GM19452 (cell line): ENCODE data around the gene SCGB1A1.
"Not testable (repeated sequence)": the region's sequence is repeated elsewhere in the genome, so short reads cannot be mapped to it uniquely, and the experiment has no call there.

ENCODE experiments used
- ATAC-seq: cut with Tn5 transposase; IDR thresholded peaks from one replicate; pipeline ENCODE4 v1.9.1; 2021; ENCODE audit not compliant: unreplicated experiment

SCGB1A1 gene

DNA sequence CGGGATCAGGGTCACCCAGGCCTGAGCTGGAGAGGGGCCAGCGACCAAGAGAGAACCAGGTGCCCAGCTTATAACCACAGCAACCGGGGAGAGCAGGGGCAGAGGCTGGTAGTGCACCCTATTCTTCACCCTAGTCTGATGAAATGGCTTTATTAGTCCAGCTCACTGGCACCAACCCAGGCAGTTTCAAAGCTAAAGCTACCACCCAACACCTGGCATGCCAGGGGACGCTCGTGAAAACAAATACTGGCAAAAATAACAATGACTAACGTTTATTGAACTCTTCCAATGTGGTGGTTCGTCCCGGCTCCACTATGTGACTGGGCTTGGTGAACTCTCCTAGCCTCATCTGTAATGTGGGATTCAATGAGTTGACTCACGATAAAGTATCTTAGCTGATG lies 30.6 kb downstream of the SCGB1A1 start:
- ATAC-seq = no peak

DNA sequence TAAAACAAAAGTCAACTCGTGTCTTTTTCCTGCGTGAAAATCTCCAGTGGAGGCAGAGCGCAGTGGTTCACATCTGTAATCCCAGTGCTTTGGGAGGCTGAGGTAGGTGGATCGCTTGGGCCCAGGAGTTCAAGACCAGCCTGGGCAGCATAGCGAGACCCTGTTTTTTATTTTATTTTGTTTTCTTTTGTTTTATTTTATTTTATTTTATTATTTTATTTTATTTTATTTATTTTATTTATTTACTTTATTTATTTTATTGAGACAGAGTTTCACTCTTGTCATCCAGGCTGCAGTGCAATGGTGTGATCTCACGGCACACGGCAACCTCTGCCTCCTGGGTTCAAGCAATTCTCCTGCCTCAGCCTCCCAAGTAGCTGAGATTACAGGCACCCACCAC lies 31.1 kb downstream of the SCGB1A1 start:
- not testable (repeated sequence) for ATAC-seq

DNA sequence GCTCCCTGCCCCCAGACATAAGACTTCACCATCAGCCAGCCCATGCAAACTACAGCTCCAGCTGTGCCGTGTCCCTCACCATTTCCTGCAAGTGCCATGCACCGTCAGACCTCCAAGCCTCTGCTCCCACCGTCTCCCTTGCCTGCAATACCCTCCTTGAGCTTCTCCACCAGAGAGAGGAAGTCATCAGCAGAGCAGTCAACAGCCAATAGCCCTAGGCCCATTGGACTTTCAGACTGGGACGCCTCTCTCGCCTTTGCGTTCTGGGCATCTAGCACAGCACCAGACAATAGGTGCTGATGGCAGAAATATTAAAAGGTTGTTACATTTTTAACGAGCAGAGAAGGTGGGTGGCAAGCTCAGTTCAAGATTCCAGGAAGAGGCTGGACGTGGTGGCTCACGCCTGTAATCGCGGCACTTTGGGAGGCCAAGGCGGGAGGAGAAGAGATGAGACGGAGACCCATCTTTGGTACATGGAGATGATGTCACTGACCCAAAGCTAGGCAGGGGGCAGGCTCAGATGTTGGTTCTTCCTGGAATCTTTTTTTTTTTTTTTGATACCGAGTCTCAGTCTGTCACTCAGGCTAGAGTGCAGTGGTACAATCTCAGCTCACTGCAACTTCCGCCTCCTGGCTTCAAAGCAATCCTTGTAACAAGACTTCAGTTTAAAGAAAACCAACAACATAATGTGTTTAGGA lies 31.9 kb downstream of the SCGB1A1 start:
- no peak for ATAC-seq

DNA sequence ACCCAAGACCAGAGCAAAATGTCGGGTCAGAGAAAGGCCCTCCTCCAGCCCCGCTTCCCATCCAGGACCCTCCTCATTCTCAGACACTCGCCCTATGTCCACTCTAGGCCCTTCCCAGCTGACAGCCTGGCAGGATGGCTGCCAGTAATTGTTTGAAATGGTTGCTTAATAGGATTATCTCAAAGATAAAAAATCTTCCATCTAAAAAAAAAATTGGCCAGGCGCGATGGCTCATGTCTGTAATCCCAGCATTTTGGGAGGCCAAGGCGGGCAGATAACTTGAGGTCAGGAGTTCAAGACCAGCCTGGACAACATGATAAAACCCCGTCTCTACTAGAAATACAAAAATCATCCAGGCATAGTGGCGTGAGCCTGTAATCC lies 32.4 kb downstream of the SCGB1A1 start:
- no peak for ATAC-seq

DNA sequence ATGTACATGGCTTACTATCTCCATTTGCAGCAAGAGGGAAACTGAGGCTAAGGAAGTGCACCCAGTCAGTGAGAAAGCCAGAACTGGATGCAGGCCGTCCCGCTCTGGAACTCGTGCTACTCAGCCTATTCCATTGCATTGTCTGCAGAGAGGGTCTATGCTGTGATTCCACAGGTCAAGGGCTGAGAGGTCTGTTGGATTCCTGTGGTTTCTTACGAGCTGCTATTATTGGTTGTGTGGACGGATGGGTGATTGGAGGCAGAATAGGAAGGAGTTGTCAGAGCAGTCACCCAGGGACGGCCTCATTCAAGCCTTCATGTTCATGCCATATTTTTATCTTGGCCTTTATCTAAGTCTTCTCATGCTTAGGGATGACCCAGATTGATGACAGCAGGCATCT lies 33.4 kb downstream of the SCGB1A1 start:
- ATAC-seq = no peak

DNA sequence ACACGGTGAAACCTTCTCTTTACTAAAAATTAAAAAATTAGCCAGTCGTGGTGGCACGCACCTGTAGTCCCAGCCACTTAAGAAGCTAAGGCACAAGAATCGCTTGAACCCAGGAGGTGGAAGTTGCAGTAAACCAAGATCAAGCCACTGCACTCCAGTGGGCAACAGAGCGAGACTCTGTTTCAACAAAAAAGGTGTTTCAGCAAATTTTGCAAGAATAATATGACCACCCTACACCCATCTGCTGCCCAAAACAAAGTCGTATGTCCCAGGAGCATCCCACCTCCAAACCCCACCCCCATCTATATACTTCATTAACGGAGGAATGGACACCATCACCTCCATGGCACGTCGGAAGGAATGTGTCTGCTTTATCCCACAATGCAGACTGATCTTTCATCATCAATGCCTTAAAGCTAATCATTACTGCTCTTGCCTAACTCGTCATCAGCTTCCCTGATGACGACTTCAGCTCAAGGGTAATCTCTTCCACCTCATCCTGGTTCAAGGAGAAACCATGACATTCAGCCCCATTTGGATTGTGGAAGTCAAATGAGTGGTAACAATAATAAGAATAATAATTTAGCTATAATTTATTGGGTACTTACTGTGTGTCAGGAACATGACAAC lies 34.1 kb downstream of the SCGB1A1 start:
- no peak for ATAC-seq

DNA sequence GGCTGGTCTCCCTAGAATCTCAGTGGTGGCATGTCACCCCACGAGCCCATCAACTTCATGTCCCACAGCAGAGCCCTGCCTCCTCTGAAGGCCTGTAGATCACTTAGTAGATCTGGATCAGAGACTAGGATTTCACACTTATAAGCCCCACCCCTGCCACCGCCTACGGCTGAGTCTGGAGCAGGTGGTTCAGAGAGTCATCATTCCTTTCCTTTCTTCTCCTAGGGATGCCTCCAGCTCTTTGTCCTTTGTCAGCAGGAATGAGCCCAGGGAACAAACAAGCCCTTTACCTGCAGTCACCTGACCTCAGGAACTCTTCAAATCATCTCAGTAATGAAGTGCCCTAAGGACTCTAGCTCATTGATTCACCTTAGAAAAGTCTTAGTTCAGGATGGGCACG lies 37.8 kb downstream of the SCGB1A1 start:
- no peak for ATAC-seq

DNA sequence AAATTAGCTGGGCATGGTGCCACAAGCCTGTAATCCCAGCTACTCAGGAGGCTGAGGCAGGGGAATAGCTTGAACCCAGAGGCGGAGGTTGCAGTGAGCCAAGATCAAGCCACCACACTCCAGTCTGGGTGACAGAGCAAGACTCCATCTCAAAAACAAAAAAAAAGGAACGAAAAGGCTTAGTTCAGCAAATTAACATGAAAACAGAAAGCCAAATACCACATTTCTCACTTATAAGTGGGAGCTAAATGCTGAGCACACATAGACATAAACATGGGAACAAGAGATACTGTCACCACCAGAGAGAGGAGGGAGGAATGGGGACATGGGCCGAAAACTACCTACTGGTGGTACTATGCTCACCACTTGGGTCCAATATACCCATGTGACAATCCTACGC lies 38.6 kb downstream of the SCGB1A1 start:
- ATAC-seq = no peak

DNA sequence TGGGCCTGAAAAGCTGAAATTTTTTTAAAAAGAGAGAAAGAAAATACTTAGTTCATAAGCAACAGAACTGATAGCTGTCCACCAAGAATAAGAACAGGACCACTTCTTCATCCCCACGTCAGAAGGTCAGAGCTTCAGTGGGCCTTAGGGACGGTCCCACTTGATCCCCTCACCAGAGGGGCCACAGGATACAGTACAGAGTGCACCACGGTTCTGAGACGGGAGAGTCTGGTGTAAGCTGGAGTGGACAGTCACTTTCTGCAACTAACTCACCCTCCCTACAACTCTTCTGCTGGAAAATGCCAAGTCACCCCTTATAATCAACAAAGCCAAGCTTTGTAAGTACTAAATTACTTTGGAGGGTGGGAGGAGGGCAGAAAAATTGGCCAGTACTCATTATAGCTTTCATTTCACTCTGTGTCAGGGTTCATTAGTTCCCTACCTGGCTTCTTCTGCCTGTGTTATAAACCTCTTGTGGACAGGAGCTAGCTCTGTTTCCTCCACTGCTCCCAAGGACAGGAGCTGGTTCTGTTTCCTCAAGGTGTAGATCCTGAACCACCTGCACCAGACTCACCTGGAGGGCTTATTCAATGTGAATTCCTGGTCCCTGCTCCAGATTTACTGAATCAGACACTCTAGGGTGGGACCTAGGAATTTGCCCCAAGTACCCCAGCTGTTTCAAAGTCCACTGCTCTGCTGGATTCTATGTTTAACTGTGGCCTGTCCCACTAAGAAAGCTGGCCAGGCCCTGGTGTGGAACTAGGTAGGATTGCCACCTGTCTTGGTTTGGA lies 39.6 kb downstream of the SCGB1A1 start:
- ATAC-seq = no peak

DNA sequence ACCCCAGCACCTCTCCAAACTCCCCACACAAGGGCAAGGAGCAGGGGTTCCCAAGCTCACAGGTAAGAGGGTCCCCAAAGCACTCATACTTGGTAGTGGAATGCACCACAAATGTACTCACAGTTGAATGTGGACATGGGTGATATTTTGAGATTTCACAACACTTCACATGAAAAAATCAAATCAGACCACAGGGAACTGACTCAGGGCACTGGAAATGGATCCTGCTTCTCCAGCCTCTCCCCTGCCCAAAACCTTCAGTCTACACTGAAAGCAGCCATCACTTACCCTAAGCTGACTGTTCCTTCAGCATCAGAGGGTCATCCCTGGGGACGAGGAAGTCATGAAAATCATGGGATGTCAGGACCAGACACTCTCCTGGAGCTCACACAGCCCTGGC lies 40.2 kb downstream of the SCGB1A1 start:
- ATAC-seq = no peak

DNA sequence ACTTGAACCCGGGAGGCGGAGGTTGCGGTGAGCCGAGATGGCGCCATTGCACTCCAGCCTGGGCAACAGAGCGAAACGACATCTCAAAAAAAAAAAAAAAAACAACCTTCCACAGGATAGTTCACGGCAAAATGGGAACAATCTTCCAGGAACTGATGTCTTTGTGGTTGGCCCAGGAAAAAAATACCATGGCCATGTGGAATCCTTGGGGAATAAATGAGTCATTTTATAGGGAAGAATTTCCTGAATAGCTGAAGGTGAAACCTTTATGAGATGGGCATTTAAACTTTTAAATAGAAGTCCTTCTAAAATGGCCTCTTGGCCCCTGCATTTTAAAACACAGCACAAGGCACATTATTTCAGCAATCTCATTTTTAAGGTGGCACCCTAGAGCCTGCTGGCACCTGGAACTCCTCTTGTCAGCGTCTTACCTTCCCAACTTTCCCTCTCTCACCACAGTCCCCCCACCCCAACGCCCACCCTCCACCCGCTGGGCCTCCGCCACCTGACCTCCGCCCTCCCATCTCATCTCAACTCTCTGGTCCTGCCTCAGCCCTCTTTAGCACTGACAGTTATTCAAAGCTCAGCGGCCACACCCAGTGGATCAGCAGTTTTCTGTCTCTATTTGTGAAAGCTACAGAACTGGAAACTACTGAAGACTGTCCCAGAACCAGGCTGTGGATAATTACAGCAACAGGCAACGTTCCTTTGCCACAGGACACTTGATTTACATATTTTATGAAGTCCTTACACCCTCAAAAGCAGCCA lies 43.1 kb downstream of the SCGB1A1 start:
- no peak for ATAC-seq

DNA sequence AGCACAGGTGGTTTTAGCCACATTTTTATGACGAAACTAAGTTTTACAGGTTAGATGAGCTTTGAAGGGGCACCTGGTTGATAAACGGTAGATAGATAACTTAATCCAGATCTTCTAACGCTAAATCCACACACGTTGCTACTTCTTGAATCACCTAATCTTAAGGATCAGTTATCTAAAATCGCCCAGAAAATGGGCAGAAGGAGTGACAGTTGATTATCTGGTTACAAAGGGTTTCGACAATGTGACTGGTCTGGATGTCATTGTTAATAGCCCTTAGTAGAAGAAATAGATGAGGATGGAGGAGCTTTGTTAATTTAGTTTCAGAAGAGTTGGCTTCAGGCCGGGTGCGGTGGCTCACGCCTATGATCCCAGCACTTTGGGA lies 43.7 kb downstream of the SCGB1A1 start:
- ATAC-seq = no peak

DNA sequence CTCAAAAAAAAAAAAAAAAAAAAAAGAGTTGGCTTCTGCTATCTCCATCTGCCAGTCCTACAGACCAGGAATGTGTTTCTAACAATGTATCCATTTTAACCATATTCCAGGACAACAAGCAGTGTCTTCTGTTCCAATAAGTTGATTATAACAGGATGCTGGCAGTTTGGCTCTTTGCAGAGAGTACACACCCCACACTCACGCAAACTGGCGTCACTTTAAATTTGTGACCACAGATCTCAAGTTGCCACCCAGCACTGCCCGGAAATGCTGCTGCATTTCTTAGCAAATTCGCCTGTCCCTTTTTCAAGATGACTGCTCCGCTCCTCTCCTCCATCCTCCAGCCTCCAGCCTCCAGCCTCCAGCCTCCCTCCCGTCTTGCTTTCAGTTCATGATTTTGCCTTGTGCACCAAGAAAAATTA lies 44.3 kb downstream of the SCGB1A1 start:
- ATAC-seq = no peak

DNA sequence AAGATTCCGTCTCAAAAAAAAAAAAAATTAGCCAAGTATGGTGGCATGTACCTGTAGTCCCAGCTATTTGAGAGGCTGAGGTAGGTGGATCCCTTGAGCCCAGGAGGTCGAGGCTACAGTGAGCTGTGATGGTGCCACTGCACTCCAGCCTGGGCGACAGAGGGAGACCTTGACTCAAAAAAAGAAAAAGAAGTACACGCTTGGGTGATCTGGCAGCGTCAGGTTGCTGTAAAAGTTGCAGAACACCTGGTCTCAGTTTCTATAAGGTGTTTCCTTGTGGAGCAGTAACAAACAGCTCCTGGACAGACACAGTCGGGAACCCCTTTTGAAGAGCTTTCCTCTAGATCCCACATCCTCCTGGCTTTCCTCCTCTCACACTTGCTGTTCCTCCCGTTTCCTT lies 45.8 kb downstream of the SCGB1A1 start:
- no peak for ATAC-seq

DNA sequence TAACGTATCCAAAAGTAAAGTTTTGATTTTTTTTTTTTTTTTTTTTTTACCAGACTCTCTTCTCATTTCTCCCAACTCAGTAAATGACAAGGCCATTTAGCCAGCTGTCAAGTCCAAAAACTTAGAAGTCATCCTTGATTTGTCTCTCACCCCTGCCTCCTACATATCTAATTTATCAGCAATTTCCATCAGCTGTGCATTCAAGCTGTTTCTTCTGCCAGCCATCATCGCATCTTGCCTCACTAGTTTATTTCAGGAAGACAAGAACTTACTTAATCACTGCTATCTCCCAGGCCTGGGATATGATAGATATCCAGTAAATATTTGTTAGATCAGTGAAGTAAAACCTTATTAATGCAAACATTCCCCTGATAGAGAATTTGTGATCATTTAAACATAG lies 47.6 kb downstream of the SCGB1A1 start:
- no peak for ATAC-seq

DNA sequence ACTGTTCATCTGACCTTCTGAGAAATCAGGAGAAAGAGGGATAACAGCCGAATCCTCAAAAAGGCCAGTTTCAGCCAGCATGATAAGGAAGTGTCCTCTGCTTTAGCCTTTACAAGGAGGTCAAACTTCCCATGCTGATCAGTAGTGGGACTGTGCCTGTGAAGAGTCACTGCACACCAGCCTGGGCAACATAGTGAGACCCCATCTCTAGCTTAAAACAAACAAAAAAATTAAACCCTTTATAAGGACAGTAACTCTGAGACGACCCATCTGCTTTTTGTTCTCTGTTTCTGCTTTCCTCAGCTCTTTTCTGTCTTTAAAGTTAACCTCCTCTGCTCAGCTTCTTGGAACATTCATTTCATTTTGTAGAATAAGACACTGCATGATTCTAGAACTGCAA lies 49.7 kb downstream of the SCGB1A1 start:
- no peak for ATAC-seq

DNA sequence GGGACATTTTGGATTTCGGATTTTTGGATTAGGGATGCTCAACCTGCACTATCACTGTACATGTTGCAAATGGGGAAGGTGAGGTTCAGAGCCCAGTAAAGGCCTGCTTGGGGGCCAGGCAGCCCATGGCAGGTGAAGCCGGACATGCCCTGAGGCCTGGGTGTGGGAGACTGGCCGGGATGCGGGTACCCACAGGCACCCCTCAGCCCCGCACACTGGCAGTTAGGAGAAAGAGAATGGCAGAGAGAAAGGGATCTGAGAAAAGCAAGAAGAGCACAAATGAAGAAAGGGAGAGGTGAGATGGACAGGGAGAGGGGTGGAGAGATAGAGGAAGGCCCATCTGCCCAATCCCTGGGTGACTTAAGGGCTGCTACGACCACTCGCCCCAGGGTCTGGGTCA lies 52.8 kb downstream of the SCGB1A1 start:
- ATAC-seq = no peak

DNA sequence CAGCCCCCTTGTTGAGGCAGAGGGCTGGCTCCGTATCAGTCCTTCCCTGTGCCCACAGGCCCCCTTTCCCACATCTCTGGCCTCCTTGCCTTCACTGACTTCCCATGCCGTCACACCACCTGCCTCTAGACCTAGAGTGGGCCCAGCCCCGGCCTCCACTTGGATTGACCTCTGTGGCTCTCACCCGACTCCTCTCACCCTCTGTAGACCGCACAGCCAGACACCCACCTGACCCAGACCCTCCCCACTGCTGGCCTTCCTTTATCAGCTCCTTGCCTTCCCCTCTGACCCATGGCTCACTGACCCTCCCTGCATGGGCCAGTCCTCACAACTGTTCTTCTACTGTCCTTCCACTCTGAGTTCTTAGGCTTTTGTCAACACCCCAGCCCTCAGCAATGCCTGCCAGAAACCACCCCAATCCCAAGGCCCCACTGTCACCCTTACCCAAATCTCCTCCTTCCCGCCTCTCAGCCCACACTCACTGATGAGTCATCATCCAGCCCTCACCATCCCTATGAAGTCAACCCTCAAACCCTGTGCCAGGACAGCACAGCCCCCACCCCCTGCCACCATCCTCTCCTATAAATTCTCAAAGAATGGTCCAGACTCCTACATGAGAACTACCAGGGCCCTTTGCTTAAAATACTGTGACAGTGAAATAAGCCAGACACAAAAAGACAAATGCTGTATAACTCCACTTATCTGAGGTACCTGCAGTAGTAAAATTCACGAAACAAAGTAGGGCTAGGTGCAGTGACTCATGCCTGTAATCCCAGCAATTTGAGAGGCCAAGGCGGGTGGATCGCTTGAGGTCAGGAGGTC lies 53.4 kb downstream of the SCGB1A1 start:
- ATAC-seq = no peak
